H9 (cell line): Measurements from ENCODE around the gene ELOA2. TPM values are rescaled to one million over a fixed set of nuclear protein-coding genes. Genes with fewer than 3 reads are reported as not detected.

ENCODE experiments used
- DNase-seq: peaks from one replicate; pipeline ENCODE4 v3.0.0-alpha.2; 2017
- H2AFZ ChIP-seq: one replicate; pipeline ENCODE4 v1.6.1; 2013; ENCODE audit warnings: mild to moderate bottlenecking, low read length, control low read depth, moderate library complexity
- H2AK5ac ChIP-seq: 2 replicates; pipeline ENCODE4 v1.6.1; 2013; ENCODE audit warnings: low read length, control low read depth, mixed read lengths; ENCODE audit not compliant: insufficient read length
- H2BK120ac ChIP-seq: one replicate; pipeline ENCODE4 v1.6.1; 2013; ENCODE audit warnings: low read depth, mild to moderate bottlenecking, low read length, control low read depth, inconsistent platforms; ENCODE audit not compliant: poor library complexity, severe bottlenecking
- H2BK12ac ChIP-seq: 2 replicates; pipeline ENCODE4 v1.6.1; 2013; ENCODE audit warnings: low read length, control low read depth, mixed read lengths, low read depth; ENCODE audit not compliant: insufficient read length
- H2BK15ac ChIP-seq: 2 replicates; pipeline ENCODE4 v1.6.1; 2013; ENCODE audit warnings: low read depth, low read length, control low read depth
- H2BK20ac ChIP-seq: one replicate; pipeline ENCODE4 v1.6.1; 2013; ENCODE audit warnings: low read depth, mild to moderate bottlenecking, low read length, control low read depth, inconsistent platforms; ENCODE audit not compliant: poor library complexity, severe bottlenecking
- H2BK5ac ChIP-seq: 2 replicates; pipeline ENCODE4 v1.6.1; 2013; ENCODE audit warnings: low read length, control low read depth, mixed read lengths; ENCODE audit not compliant: insufficient read length
- H3K14ac ChIP-seq: 2 replicates; pipeline ENCODE4 v1.6.1; 2013; ENCODE audit warnings: low read length, control low read depth; ENCODE audit not compliant: insufficient read depth
- H3K18ac ChIP-seq: 2 replicates; pipeline ENCODE4 v1.6.1; 2013; ENCODE audit warnings: low read depth, mild to moderate bottlenecking, mixed read lengths, low read length, control low read depth; ENCODE audit not compliant: insufficient read length
- H3K23ac ChIP-seq: 2 replicates; pipeline ENCODE4 v1.6.1; 2013; ENCODE audit warnings: low read length, control low read depth, mixed read lengths, low read depth; ENCODE audit not compliant: insufficient read length
- H3K23me2 ChIP-seq: 2 replicates; pipeline ENCODE4 v1.6.1; 2013; ENCODE audit warnings: low read depth, mild to moderate bottlenecking, mixed read lengths, low read length, control low read depth; ENCODE audit not compliant: insufficient read length, poor library complexity, severe bottlenecking
- H3K27ac ChIP-seq: 2 replicates; pipeline ENCODE4 v1.5.1; 2013; ENCODE audit warnings: low read length, control low read depth, mixed read lengths, low read depth; ENCODE audit not compliant: insufficient read length
- H3K27me3 ChIP-seq: 2 replicates; pipeline ENCODE4 v1.6.1; 2013; ENCODE audit warnings: low read length, control low read depth, inconsistent platforms; ENCODE audit not compliant: insufficient read depth
- H3K4ac ChIP-seq: 2 replicates; pipeline ENCODE4 v1.6.1; 2013; ENCODE audit warnings: low read depth, mild to moderate bottlenecking, control low read depth, inconsistent platforms, low read length, moderate library complexity
- H3K4me1 ChIP-seq: 2 replicates; pipeline ENCODE4 v1.6.1; 2013; ENCODE audit warnings: low read length, control low read depth, inconsistent platforms; ENCODE audit not compliant: insufficient read depth
- H3K4me2 ChIP-seq: 2 replicates; pipeline ENCODE4 v1.6.1; 2013; ENCODE audit warnings: low read length, control low read depth, mixed read lengths; ENCODE audit not compliant: insufficient read length, insufficient read depth
- H3K56ac ChIP-seq: 2 replicates; pipeline ENCODE4 v1.6.1; 2013; ENCODE audit warnings: low read depth, mild to moderate bottlenecking, mixed read lengths, low read length, control low read depth; ENCODE audit not compliant: insufficient read length
- H3K79me1 ChIP-seq: 2 replicates; pipeline ENCODE4 v1.6.1; 2013; ENCODE audit warnings: low read depth, mild to moderate bottlenecking, moderate library complexity, low read length, control low read depth, inconsistent platforms; ENCODE audit not compliant: insufficient read depth, poor library complexity, severe bottlenecking
- H3K79me2 ChIP-seq: 2 replicates; pipeline ENCODE4 v1.6.1; 2013; ENCODE audit warnings: low read length, control low read depth, inconsistent platforms; ENCODE audit not compliant: insufficient read depth
- H3K9ac ChIP-seq: 2 replicates; pipeline ENCODE4 v1.6.1; 2013; ENCODE audit warnings: low read length, control low read depth, mixed read lengths; ENCODE audit not compliant: insufficient read length; ENCODE audit errors: extremely low read depth
- H3K9me3 ChIP-seq: one replicate; pipeline ENCODE4 v1.6.1; 2013; ENCODE audit warnings: low read depth, low read length, inconsistent platforms; ENCODE audit not compliant: control insufficient read depth
- H3T11ph ChIP-seq: one replicate; pipeline ENCODE4 v1.6.1; 2013; ENCODE audit warnings: mild to moderate bottlenecking, low read length, control low read depth, inconsistent platforms
- H4K20me1 ChIP-seq: one replicate; pipeline ENCODE4 v1.6.1; 2013; ENCODE audit not compliant: control insufficient read depth, insufficient read length, insufficient read depth
- H4K5ac ChIP-seq: 2 replicates; pipeline ENCODE4 v1.6.1; 2013; ENCODE audit warnings: low read depth, mild to moderate bottlenecking, mixed read lengths, low read length, control low read depth; ENCODE audit not compliant: insufficient read length
- H4K8ac ChIP-seq: replicated peaks from 2 replicates; pipeline ENCODE4 v1.6.1; 2013; ENCODE audit warnings: low read length, control low read depth, mixed read lengths, low read depth; ENCODE audit not compliant: insufficient read length
- H4K91ac ChIP-seq: 2 replicates; pipeline ENCODE4 v1.6.1; 2013; ENCODE audit warnings: low read depth, mild to moderate bottlenecking, moderate library complexity, mixed read lengths, low read length, control low read depth; ENCODE audit not compliant: insufficient read length
- H3K27ac Mint-ChIP-seq, 3 experiments: 2 replicates in 2 of 3; 3 replicates in 1 of 3; pipeline ENCODE4 v1.8.0; 2020 to 2021; ENCODE audit warnings: mixed read lengths in 3 of 3, mild to moderate bottlenecking in 1 of 3, moderate library complexity in 1 of 3
- H3K27me3 Mint-ChIP-seq: 2 replicates; pipeline ENCODE4 v1.8.0; 2021; ENCODE audit warnings: low read depth, mild to moderate bottlenecking, moderate library complexity, mixed read lengths
- H3K36me3 Mint-ChIP-seq, 3 experiments: 2 replicates in 2 of 3; 3 replicates in 1 of 3; pipeline ENCODE4 v1.8.0; 2020 to 2021; ENCODE audit warnings: low read depth in 3 of 3, mixed read lengths in 3 of 3; ENCODE audit not compliant: insufficient read depth in 1 of 3
- H3K4me1 Mint-ChIP-seq, 2 experiments: 2 replicates each; pipeline ENCODE4 v1.8.0; 2020; ENCODE audit warnings: mixed read lengths in 2 of 2
- H3K4me3 Mint-ChIP-seq, 2 experiments: 2 replicates in 1 of 2; 3 replicates in 1 of 2; pipeline ENCODE4 v1.8.0; 2020 to 2021; ENCODE audit warnings: mild to moderate bottlenecking in 2 of 2, mixed read lengths in 2 of 2, moderate library complexity in 1 of 2
- H3K9me3 Mint-ChIP-seq, 2 experiments: 2 replicates in 1 of 2; 3 replicates in 1 of 2; pipeline ENCODE4 v1.8.0; 2020; ENCODE audit warnings: mild to moderate bottlenecking in 2 of 2, mixed read lengths in 2 of 2, moderate library complexity in 1 of 2
- CTCF ChIP-seq: fragments of 200-600 bp; sonication (generic); conservative IDR thresholded peaks from 3 replicates; pipeline ENCODE4 v1.8.0; 2021; ENCODE audit warnings: antibody characterized with exemption, mild to moderate bottlenecking
- WGBS: extraction: QIAGEN DNeasy Blood & Tissue Kit; methylation state at CpG from one replicate; pipeline ENCODE4 v1.1.7; 2013; ENCODE audit warnings: missing lambda C conversion rate, low lambda C conversion rate, mixed read lengths; ENCODE audit not compliant: insufficient read length; ENCODE audit errors: extremely low coverage; 5-methylcytosine and 5-hydroxymethylcytosine counted together
- long read RNA-seq: library from polyadenylated mRNA; unstranded; transcript quantifications from one replicate; pipeline ENCODE4 v2.0.0, GENCODE V29; 2020
- total RNA-seq: library from RNA; stranded (reverse); gene quantifications from 2 replicates; pipeline ENCODE4 v1.2.1, GENCODE V29; 2021

The ELOA2 gene
- not detected in 2 replicates for total RNA-seq
- long read RNA-seq: 0 reads

- DNase-seq: no peak
- H4K20me1 ChIP-seq: no peaks in the 10 kb centered on the region
- H2BK12ac ChIP-seq: no peak within 1 kb of the TSS
- no peak within 1 kb of the TSS for H3K56ac ChIP-seq
- no peaks in the 10 kb centered on the region for H3K4me1 ChIP-seq
- H2AK5ac ChIP-seq: no peak within 1 kb of the TSS
- H3K79me1 ChIP-seq: no peaks in the 10 kb centered on the region
- H3K27ac Mint-ChIP-seq: no peak within 1 kb of the TSS
- H2BK20ac ChIP-seq: no peak within 1 kb of the TSS
- no CpG with 5 or more reads among the region's 29 CpGs for WGBS
- H3K36me3 Mint-ChIP-seq: no peaks in the 10 kb centered on the region
- H4K5ac ChIP-seq: no peak within 1 kb of the TSS
- no peak within 1 kb of the TSS for H3K23ac ChIP-seq
- no peak within 1 kb of the TSS for H3K9ac ChIP-seq
- no peak within 1 kb of the TSS for H3T11ph ChIP-seq
- H3K4me2 ChIP-seq: no peak within 1 kb of the TSS
- TF ChIP-seq CTCF: no peak
- H3K4ac ChIP-seq: no peak within 1 kb of the TSS
- H3K4me3 Mint-ChIP-seq: no peak within 1 kb of the TSS
- no peak within 1 kb of the TSS for H2BK120ac ChIP-seq
- H3K4me1 Mint-ChIP-seq: peaks cover 0 to 6% of the 10 kb centered on the region in 2 experiments; a peak in 2 of 4 replicates
- no peak within 1 kb of the TSS for H4K91ac ChIP-seq
- no peak within 1 kb of the TSS for H2AFZ ChIP-seq
- no peaks in the 10 kb centered on the region for H3K9me3 ChIP-seq
- no peak within 1 kb of the TSS for H2BK15ac ChIP-seq
- no peak within 1 kb of the TSS for H3K27ac ChIP-seq
- no peaks in the 10 kb centered on the region for H3K27me3 ChIP-seq
- no peak within 1 kb of the TSS for H3K18ac ChIP-seq
- H4K8ac ChIP-seq: no peak within 1 kb of the TSS
- H2BK5ac ChIP-seq: no peak within 1 kb of the TSS
- no peaks in the 10 kb centered on the region for H3K9me3 Mint-ChIP-seq
- no peaks in the 10 kb centered on the region for H3K79me2 ChIP-seq
- H3K14ac ChIP-seq: no peak within 1 kb of the TSS
- H3K23me2 ChIP-seq: no peaks in the 10 kb centered on the region
- no peaks in the 10 kb centered on the region for H3K27me3 Mint-ChIP-seq
Observed at GRCh38 chr18:47035156-47035671, at the start of gene ELOA2. TSS of gene ELOA2 (minus strand) at chr18:47035621. CDS start at chr18:47035264, 357 bp downstream.
